Measurements from ENCODE around the gene SMARCD3. TPM values are rescaled to one million over a fixed set of nuclear protein-coding genes. Genes with fewer than 3 reads are reported as not detected.

Gene SMARCD3
- total RNA-seq, 4 donors from 2014 or later = 21.3 to 80.7 (median 43.3) TPM

DNA sequence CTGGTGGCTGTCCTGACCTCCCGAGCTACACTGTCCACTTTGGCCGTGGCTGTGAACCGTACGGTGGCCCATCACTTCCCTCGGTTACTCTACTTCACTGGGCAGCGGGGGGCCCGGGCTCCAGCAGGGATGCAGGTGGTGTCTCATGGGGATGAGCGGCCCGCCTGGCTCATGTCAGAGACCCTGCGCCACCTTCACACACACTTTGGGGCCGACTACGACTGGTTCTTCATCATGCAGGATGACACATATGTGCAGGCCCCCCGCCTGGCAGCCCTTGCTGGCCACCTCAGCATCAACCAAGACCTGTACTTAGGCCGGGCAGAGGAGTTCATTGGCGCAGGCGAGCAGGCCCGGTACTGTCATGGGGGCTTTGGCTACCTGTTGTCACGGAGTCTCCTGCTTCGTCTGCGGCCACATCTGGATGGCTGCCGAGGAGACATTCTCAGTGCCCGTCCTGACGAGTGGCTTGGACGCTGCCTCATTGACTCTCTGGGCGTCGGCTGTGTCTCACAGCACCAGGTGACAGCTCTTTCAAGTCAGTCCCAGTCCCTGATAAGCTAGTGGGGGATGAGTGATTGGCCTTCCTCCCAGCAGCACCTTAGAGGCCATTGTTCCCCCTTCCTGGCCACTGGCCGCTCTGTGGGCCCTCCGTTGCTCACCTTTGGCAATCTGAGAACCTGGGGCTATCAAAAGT, 13.3 kb downstream of the SMARCD3 start:
- Histone ChIP-seq H3K27ac (no peak overlapping the region), H3K36me3 (no peaks in the 10 kb centered on the region), H3K27me3 (no peaks in the 10 kb centered on the region), H3K4me3 (no peak overlapping the region), H3K9me3 (no peaks in the 10 kb centered on the region), H3K4me1 (peaks cover 5 to 12% of the 10 kb centered on the region in 2 donors)
- DNase-seq = no peak
- intact Hi-C loops (cut with DNase I; ENCODE audit: low total_unique reads) = no loop called here
- TF ChIP-seq POLR2A (IDR thresholded peaks at IDR 0.05) = no peak

DNA sequence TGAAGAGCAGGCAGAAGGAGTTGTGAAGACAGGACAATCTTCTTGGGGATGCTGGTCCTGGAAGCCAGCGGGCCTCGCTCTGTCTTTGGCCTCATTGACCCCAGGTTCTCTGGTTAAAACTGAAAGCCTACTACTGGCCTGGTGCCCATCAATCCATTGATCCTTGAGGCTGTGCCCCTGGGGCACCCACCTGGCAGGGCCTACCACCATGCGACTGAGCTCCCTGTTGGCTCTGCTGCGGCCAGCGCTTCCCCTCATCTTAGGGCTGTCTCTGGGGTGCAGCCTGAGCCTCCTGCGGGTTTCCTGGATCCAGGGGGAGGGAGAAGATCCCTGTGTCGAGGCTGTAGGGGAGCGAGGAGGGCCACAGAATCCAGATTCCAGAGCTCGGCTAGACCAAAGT, 14.7 kb downstream of the SMARCD3 start:
- H3K27ac ChIP-seq = no peak overlapping the region
- no peak for DNase-seq

DNA sequence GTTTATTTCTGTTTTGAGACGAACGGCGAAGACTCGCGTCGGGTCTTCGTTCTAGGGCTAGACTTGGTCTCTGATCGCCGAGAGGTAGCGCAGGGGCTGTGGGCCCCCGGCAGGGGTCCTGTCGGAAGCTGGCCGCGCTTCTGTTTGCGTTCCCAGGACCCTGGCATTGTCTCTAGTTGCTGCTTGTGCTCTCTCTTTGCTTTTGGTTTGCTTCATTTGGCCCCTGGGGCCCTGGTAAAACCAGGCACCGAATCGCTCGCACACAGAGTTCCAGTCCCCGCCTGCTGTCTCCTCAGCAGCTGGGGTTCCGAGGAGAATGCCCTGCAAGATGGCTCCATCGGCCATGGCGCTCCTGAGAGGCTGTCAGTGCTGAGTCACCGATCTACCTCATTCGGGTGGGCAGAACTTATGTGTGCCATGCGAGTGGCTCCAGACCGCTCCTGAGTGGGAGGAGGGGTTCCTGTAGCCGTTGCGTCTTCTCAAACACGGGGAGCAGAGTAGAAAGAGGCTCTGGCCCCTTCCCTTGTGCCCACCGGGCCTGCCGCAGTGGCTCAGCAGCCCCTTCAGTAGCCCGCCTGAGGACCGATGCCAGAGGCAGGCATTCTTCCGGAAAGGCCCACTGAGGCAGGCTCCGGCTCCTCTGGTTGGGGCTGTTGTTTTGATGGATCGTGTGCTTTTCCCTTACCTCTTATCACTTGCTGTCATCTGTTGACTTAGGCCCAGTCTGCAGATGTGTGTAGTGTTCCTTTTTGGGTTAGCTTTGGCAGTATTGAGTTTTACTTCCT, 15.4 kb downstream of the SMARCD3 start:
- Histone ChIP-seq H3K27ac (peak overlapping the region; percentile 75), H3K4me3 (peak overlapping the region; percentile 79 to 82), H3K36me3 (no peaks in the 10 kb centered on the region), H3K4me1 (peaks cover 5 to 12% of the 10 kb centered on the region in 2 donors), H3K9me3 (no peaks in the 10 kb centered on the region), H3K27me3 (no peaks in the 10 kb centered on the region)
- no peak for DNase-seq
- intact Hi-C loops (cut with DNase I; ENCODE audit: low total_unique reads) = no loop called here
- TF ChIP-seq, protein P1, sequence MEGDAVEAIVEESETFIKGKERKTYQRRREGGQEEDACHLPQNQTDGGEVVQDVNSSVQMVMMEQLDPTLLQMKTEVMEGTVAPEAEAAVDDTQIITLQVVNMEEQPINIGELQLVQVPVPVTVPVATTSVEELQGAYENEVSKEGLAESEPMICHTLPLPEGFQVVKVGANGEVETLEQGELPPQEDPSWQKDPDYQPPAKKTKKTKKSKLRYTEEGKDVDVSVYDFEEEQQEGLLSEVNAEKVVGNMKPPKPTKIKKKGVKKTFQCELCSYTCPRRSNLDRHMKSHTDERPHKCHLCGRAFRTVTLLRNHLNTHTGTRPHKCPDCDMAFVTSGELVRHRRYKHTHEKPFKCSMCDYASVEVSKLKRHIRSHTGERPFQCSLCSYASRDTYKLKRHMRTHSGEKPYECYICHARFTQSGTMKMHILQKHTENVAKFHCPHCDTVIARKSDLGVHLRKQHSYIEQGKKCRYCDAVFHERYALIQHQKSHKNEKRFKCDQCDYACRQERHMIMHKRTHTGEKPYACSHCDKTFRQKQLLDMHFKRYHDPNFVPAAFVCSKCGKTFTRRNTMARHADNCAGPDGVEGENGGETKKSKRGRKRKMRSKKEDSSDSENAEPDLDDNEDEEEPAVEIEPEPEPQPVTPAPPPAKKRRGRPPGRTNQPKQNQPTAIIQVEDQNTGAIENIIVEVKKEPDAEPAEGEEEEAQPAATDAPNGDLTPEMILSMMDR (IDR thresholded peaks at IDR 0.05) = no peak
- no peak for TF ChIP-seq POLR2A (IDR thresholded peaks at IDR 0.05)

More for the DNA sequence above, 14.7 kb downstream of the SMARCD3 start:
- H3K36me3 ChIP-seq = no peaks in the 10 kb centered on the region
- H3K9me3 ChIP-seq = no peaks in the 10 kb centered on the region
- peaks cover 5 to 12% of the 10 kb centered on the region in 2 donors for H3K4me1 ChIP-seq
- no peak overlapping the region for H3K4me3 ChIP-seq
- intact Hi-C loops (cut with DNase I; ENCODE audit: low total_unique reads) = no loop called here
- no peaks in the 10 kb centered on the region for H3K27me3 ChIP-seq
- TF ChIP-seq, protein P1 (IDR thresholded peaks at IDR 0.05) = no peak
- no peak for TF ChIP-seq POLR2A (IDR thresholded peaks at IDR 0.05)

DNA sequence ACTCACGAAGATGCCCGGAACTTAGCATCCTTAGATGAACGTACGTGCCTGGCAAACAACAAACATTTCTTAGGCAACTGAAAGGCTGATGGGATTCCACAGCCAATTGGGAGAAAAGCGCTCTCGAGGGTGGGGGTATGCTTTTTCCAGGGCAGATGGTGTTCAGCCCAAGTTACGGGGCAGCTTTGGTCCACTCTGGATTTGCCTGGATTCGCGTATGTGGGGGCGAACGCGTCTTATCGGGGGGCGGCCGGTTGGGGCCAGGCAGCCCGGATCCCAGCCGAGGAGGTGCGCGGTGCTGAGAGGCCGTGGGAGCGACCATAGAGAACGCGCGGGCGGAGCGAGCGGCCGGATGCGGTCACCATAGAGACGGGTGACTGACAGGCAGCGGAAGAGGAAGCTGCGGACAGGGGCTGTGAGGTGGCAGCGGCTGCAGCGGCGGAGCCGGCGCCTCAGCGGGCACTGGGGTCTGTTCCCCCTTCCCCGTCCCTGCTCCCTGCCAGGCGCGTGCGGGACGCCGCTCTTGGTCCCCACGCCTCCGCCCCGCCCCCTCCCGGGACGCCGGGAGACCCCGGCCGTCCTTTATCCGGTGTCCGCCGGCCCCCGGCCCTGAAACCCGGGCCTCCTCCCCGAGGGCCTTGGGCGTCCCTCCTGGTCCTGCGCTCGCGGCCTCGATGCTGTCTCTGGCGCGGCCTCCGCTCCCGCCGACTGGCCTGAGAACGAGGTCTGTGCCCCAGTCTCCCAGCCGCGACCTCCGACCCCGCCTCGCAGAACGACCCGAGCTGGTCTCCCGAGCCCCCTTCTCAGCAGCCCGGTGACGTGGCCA, 16.2 kb downstream of the SMARCD3 start, which contains the start of gene CHPF2:
CHPF2 (plus strand) TSS at position 393 of the 826 bp plus-strand sequence. CDS start 1,529 bp downstream, outside the sequence.
- no peaks in the 10 kb centered on the region for H3K9me3 ChIP-seq
- H3K27ac ChIP-seq = peak within 1 kb of the TSS; percentile 75
- peak; percentile 90 to 91 for DNase-seq
- H3K4me3 ChIP-seq = peak within 1 kb of the TSS; percentile 79 to 82
- H3K4me1 ChIP-seq = peaks cover 5 to 12% of the 10 kb centered on the region in 2 donors
- H3K27me3 ChIP-seq = no peaks in the 10 kb centered on the region
- TF ChIP-seq POLR2A (IDR thresholded peaks at IDR 0.05) = peak; percentile 45 to 82
- TF ChIP-seq, protein P1 (IDR thresholded peaks at IDR 0.05) = peak in 1 of 4 experiments; percentile 21
- no peaks in the 10 kb centered on the region for H3K36me3 ChIP-seq
- intact Hi-C loops (cut with DNase I; ENCODE audit: low total_unique reads) = no loop called here

DNA sequence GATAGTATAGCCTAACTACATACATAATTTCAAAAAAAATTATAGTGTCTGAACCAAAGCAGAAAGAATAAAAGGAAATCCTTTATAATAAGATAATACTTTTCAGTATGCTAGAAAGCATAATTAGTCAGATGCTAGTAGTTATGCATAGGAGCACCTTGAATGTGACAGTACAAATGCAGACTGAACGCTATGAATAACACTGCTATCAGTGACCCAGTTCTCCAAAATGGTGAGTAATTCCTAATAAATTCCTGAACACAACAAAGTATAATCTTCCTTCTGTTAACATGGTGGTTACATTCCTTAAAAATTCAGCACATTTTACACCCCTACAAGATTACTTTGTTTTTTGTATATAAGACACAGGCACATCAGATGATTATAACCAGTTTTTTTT, 17.4 kb downstream of the SMARCD3 start:
- H3K4me1 ChIP-seq = peaks cover 5 to 14% of the 10 kb centered on the region in 2 donors

More for the DNA sequence above, 17.4 kb downstream of the SMARCD3 start:
- no peaks in the 10 kb centered on the region for H3K27me3 ChIP-seq
- no peak for DNase-seq
- H3K4me3 ChIP-seq = no peak overlapping the region
- intact Hi-C loops (cut with DNase I; ENCODE audit: low total_unique reads) = no loop called here
- no peaks in the 10 kb centered on the region for H3K36me3 ChIP-seq
- TF ChIP-seq, protein P1 (IDR thresholded peaks at IDR 0.05) = no peak
- no peak for TF ChIP-seq POLR2A (IDR thresholded peaks at IDR 0.05)
- H3K9me3 ChIP-seq = no peaks in the 10 kb centered on the region
- H3K27ac ChIP-seq = no peak overlapping the region

Data from uterus (tissue), 4 donors.